Right lobe of liver (tissue), 6 donors: Measurements from ENCODE around the gene POLL. TPM values are rescaled to one million over a fixed set of nuclear protein-coding genes. Genes with fewer than 3 reads are reported as not detected.

Experiments
- ATAC-seq, 4 donors: fragments of 200-7000 bp; cut with Tn5 transposase; one replicate each; pipeline ENCODE4 v1.9.1; 2020; ENCODE audit warnings: mild to moderate bottlenecking in 4 of 4, moderate library complexity in 4 of 4
- DNase-seq, 3 donors: peaks; one replicate each; pipeline ENCODE4 v3.0.0-alpha.2; 2020
- H3K27ac ChIP-seq, 3 donors: fragments of 200-600 bp; one replicate each; pipeline ENCODE4 v1.8.0; 2022
- H3K27me3 ChIP-seq, 2 donors: fragments of 200-600 bp; one replicate each; pipeline ENCODE4 v1.8.0; 2022
- H3K36me3 ChIP-seq, 4 donors: fragments of 200-600 bp; sonication (generic) in 1 of 4; one replicate each; pipeline versions ENCODE4 v1.5.1 to v1.8.0; 2017 to 2022; ENCODE audit warnings: control low read depth in 1 of 4
- H3K4me1 ChIP-seq, 4 donors: fragments of 200-600 bp; sonication (generic) in 1 of 4; one replicate each; pipeline versions ENCODE4 v1.5.1 to v1.8.0; 2017 to 2022; ENCODE audit warnings: control low read depth in 1 of 4
- H3K4me3 ChIP-seq, 3 donors: fragments of 200-600 bp; one replicate each; pipeline ENCODE4 v1.8.0; 2022
- H3K9me3 ChIP-seq, 4 donors: fragments of 200-600 bp; sonication (generic) in 1 of 4; one replicate each; pipeline versions ENCODE4 v1.5.1 to v1.8.0; 2017 to 2022; ENCODE audit warnings: control low read depth in 1 of 4
- CTCF ChIP-seq, 4 donors: fragments of 200-600 bp in 3 of 4; fragments of 450-650 bp in 1 of 4; IDR thresholded peaks; one replicate each; pipeline versions ENCODE4 v1.5.1 to v1.8.0; 2016 to 2022; ENCODE audit warnings: antibody characterized with exemption in 4 of 4, mild to moderate bottlenecking in 2 of 4
- POLR2A ChIP-seq: fragments of 450-650 bp; IDR thresholded peaks from one replicate; pipeline ENCODE4 v1.6.1; 2017; ENCODE audit warnings: antibody characterized with exemption, mild to moderate bottlenecking
- WGBS: methylation state at CpG from one replicate; pipeline ENCODE4 v1.1.6; 2018; ENCODE audit warnings: low coverage, low lambda C conversion rate; ENCODE audit not compliant: insufficient coverage; ENCODE audit errors: missing lambda C conversion rate; 5-methylcytosine and 5-hydroxymethylcytosine counted together
- intact Hi-C, 2 donors: fragments of 100-400 bp; cut with DNase I; formaldehyde crosslinking; loops; one replicate each; pipeline versions ENCODE4 v1.11.2 to v1.14.1; 2022
- total RNA-seq, 6 experiments: library from RNA; depleted of rRNA in 2 of 6; stranded (reverse); fragments of >200 nt in 2 of 6; fragmentation: NEBNext Ultra II Directional in 3 of 6; extraction: Animal tissue kit (Norgen Biotek cat#: 25700) in 3 of 6; gene quantifications; one replicate each; pipeline versions ENCODE4 v1.1.0 to v1.2.4, GENCODE V29; 2016 to 2023
- donor health status: DM: no; HTN: yes; CAD: no.
- donor health status: DM: no; HTN: no; CAD: no.
- donor health status: DM: no; HTN: no; CAD: no.
- donor health status: DM: no; HTN: yes; CAD: no.
- donor health status: DM: no; HTN: yes; CAD: no.

Gene POLL
- total RNA-seq, 6 experiments from 2014 or later: 8.4 to 15.5 (median 13.2) TPM

- Histone ChIP-seq H3K9me3 (no peaks in the 10 kb centered on the region), H3K4me1 (no peaks in the 10 kb centered on the region), H3K4me3 (no peak overlapping the region), H3K27ac (no peak overlapping the region), H3K27me3 (no peaks in the 10 kb centered on the region), H3K36me3 (peaks cover 0 to 5% (median 0%) of the 10 kb centered on the region in 4 donors)
- WGBS: 100% methylated on average over 2 of the region's 2 CpGs
- DNase-seq (no peak), ATAC-seq (no peak)
- no peak for TF ChIP-seq POLR2A
- no peak for TF ChIP-seq CTCF (IDR thresholded peaks at IDR 0.05)
- intact Hi-C loops: no loop called here
These were observed 37.1 kb downstream of the POLL start for GRCh38 chr10:101550965-101551364.

- no peaks in the 10 kb centered on the region for H3K36me3 ChIP-seq
These were observed 42.2 kb downstream of the POLL start for GRCh38 chr10:101545898-101546297.

GRCh38 chr10:101538446-101538845 lies 49.6 kb downstream of the POLL start:
- H3K9me3 ChIP-seq: no peaks in the 10 kb centered on the region
- WGBS: 100% methylated on average over 2 of the region's 2 CpGs
- H3K4me3 ChIP-seq: no peak overlapping the region
- no peaks in the 10 kb centered on the region for H3K4me1 ChIP-seq
- no peak overlapping the region for H3K27ac ChIP-seq
- TF ChIP-seq POLR2A (no peak), CTCF (IDR thresholded peaks at IDR 0.05) (no peak)
- DNase-seq (no peak), ATAC-seq (no peak)
- H3K36me3 ChIP-seq: peaks cover 0 to 5% (median 0%) of the 10 kb centered on the region in 4 donors
- H3K27me3 ChIP-seq: no peaks in the 10 kb centered on the region
- intact Hi-C loops: no loop called here

More at GRCh38 chr10:101545898-101546297, 42.2 kb downstream of the POLL start:
- TF ChIP-seq CTCF (IDR thresholded peaks at IDR 0.05) (no peak), POLR2A (no peak)
- Histone ChIP-seq H3K4me1 (no peaks in the 10 kb centered on the region), H3K27me3 (no peaks in the 10 kb centered on the region), H3K9me3 (no peaks in the 10 kb centered on the region), H3K27ac (no peak overlapping the region), H3K4me3 (no peak overlapping the region)
- intact Hi-C loops: no loop called here
- ATAC-seq: no peak
- no peak for DNase-seq

GRCh38 chr10:101536800-101537199 lies 51.3 kb downstream of the POLL start:
- peaks cover 0 to 5% (median 0%) of the 10 kb centered on the region in 4 donors for H3K36me3 ChIP-seq
- DNase-seq: no peak
- H3K27me3 ChIP-seq: no peaks in the 10 kb centered on the region
- TF ChIP-seq POLR2A (no peak), CTCF (IDR thresholded peaks at IDR 0.05) (peak; percentile 24 to 48 (median 38))
- no peak overlapping the region for H3K4me3 ChIP-seq
- H3K27ac ChIP-seq: no peak overlapping the region
- intact Hi-C loops: no loop called here
- ATAC-seq: no peak
- no peaks in the 10 kb centered on the region for H3K9me3 ChIP-seq
- H3K4me1 ChIP-seq: no peaks in the 10 kb centered on the region

GRCh38 chr10:101535949-101536348 lies 52.1 kb downstream of the POLL start:
- H3K4me3 ChIP-seq: no peak overlapping the region
- H3K9me3 ChIP-seq: no peaks in the 10 kb centered on the region
- no peaks in the 10 kb centered on the region for H3K27me3 ChIP-seq
- ATAC-seq (peak; percentile 31 to 86 (median 78)), DNase-seq (no peak)
- peak overlapping the region in 2 of 3 donors; percentile 1 to 11 for H3K27ac ChIP-seq
- peaks cover 0 to 5% (median 0%) of the 10 kb centered on the region in 4 donors for H3K36me3 ChIP-seq
- 54% methylated on average over 4 of the region's 4 CpGs for WGBS
- intact Hi-C loops: no loop called here
- TF ChIP-seq CTCF (IDR thresholded peaks at IDR 0.05): no peak
- no peak for TF ChIP-seq POLR2A
- H3K4me1 ChIP-seq: no peaks in the 10 kb centered on the region
